HTR-8/SVneo (cell line): Measurements from ENCODE around the gene SSNA1.

ENCODE experiments used
- DNase-seq: peaks from one replicate; pipeline ENCODE4 v3.0.0; 2011; ENCODE audit warnings: low spot score, mixed read lengths; ENCODE audit not compliant: insufficient read length
- FAIRE-seq: peaks from 2 replicates; lab custom pipeline; 2011; peaks lifted over from hg19 to GRCh38; lab: Jason Lieb, UNC

SSNA1 gene

DNA sequence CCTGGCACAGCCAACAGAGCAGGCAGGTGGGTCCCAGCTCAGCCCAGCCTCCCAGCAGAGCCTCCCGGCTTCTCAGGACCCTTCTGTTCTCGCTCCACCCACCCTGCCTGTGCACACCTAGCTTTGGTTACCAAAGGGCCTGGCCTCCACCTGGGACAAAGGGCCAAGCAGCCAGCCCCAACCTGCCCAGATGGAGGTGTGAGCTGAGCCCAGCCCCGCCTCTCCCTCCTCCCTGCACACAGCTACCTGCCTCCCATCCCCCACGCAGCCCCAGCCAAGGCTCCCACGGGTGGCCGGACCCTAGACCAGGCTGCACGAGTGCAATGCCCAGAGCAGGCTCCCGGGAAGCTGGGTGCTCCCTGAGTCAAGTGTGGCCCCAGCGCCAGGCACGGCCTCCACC lies 6.4 kb downstream of the SSNA1 start:
- FAIRE-seq: no peak
- no peak for DNase-seq

DNA sequence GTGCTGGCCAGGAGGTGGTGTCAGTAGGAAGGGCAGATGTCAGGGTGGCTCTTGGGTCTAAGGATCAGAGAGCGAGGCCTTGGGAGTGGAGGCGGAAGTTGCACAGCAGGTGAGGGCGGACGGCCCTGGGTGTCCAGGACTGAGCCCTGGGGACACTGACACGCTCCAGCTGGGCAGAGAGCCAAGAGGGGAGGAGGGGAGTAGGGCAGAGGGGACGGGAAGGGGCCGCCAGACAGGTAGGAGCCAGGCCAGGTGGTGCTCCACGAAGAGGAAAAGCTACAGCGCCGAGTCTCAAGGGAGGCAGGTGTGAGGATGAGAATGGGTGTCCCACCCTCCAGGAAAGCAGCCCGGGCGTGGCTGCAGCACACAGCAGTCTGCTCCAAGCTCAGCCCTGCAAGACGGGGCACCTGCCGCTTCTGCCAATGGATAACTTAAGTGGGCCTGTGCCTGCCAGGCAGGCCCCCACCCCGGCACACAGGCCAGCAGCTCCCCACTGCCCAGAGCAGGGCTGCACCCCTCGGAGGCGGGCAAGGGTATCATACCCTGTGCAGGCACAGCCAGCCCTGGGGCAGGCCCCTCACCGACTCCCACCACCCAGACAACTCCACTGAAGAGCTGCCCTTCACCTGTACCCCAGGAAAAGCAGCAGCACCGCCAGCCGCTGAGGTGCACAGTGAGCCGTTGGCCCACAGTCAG lies 7.2 kb downstream of the SSNA1 start:
- DNase-seq (no peak), FAIRE-seq (no peak)

DNA sequence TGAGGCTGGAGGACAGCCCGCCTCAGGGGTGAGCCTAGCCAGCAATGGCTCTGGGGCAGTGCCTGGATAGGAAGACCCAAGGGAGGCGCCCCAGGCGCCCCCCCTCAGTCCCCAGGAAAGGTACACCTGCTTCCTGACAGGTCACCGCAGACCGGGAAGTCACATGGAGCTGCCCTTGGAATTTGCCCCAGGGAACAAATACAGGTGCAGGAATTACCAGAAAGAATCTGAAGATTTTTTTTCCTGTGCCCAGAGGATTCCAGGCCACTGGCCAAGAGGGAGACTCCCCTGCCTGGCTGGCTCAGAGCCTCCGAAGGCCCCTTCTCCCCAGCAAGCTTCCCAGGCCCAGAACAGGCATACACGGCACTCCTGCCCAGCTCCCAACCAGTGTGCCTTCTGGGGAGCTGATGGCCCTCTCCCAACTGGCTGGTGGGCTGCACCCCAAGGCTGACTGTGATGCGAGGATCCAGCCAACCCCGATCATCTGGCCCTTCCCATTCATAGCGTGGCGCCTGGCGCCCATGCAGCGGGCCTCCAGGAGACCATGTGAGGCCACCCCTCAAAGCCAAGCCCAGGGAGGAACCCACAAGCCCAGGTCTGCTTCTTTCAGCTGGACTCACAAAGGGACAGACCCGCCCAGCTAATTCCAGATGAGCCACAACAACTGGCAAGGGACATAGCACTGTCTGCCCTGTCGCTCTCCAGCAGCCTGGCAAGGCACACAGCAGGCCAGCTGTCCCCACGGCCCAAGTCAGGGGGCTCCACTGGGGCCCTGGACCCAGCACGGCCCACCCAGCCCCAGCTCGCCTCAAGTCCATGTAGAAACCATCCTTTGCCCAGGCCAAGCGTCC lies 9.8 kb downstream of the SSNA1 start:
- DNase-seq (no peak), FAIRE-seq (no peak)

DNA sequence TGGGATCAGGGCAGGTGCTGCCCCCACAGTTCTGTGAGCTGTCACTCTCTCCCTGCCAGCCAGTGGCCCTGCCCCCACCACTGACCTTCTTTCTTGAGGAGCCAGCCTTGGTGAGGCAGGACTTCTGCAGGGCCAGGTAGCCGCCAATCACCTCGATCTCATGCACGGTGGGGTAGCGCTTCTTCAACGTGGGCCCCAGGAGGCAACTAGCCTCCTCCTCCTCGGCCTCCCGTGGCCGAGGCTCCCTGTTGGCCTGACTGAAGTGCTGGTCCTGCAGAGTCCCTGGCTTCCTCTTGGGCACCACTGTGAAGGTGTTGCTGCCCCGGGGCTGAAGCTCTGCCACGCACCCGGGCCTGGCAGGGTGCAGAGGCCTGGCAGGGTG lies 10.4 kb downstream of the SSNA1 start:
- DNase-seq (no peak), FAIRE-seq (no peak)

DNA sequence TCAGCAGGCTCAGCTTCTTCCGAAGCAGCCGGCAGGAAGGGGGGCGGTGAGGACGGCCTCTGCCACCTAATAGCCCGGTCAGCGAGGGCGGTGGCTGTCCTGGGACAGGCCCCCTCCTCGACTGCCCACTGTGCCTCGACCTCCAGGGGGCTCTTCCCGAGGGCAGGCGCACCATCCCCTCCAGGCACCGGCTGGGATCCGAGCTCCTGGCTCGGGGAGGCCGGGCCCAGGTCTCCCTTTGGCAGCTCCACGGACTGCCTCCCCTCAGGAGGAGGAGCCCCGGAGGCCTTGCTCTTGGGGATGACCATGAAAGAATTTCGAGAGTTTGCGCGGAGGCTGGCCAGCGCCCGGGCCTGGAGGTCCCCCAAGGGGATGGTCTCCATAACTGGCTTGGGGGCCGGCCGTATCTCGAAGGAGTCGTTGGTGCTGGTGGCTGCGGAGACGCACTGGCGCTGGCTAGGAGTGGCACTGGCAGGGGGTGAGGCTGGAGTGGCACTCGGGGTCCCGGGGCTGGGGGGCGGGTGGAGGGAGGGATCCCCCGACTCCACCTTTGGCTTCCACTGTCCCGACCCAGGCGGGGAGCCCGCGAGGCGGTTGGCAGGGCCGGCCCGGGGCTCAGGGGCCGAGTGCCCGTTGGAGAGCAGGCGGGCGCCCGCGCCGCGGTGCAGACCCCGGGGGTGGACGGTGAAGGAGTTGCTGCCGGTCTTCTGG lies 11.1 kb downstream of the SSNA1 start:
- DNase-seq (no peak), FAIRE-seq (no peak)

DNA sequence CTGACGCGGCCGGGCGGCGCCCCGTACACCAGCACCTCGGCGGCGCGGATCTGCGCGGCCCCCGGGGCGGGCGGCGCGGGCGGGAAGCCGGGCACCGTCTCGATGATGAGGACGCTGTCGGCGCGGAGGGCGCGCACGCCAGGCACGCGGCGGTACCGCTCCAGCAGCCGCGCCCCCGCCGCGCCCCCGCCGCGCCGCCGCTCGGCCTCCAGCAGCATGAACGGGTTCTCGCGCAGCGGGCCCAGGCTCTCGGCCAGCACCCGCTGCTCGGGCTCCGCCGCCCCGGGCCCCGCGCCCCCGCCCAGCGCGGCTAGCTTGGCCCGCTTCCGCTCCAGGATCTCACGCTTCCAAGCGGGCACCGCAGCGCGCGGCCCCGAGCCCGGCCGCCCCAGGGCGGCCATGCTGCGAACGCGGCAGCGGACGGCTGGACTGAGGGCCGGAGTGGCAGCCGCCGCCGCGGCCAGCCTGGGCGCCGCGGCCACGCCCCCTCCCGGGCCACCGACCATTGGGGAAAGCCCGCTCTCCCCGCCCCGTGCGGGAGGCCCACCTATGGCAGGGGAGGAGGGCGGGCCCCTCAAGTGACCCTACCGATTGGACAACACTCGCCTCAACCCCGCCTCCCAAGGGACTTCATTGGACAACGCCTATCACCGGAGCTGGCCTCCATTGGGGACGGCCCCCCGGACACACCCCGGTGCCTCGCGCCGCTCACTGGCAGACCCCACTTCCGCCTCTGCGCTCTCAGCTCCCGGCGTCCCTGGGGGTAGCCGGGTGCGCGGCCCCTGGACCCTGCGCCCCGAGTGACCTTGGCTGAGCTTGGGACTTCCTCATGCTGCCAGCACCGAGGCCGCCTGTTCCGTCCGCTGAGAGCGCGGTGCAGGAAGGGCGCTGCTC lies 12.1 kb downstream of the SSNA1 start, which contains the start of gene TPRN:
TPRN (minus strand) TSS at position 431 of the 894 bp plus-strand sequence; CDS start at position 401, 30 bp downstream.
- peak; percentile 99 for DNase-seq
- peak; percentile 86 for FAIRE-seq

DNA sequence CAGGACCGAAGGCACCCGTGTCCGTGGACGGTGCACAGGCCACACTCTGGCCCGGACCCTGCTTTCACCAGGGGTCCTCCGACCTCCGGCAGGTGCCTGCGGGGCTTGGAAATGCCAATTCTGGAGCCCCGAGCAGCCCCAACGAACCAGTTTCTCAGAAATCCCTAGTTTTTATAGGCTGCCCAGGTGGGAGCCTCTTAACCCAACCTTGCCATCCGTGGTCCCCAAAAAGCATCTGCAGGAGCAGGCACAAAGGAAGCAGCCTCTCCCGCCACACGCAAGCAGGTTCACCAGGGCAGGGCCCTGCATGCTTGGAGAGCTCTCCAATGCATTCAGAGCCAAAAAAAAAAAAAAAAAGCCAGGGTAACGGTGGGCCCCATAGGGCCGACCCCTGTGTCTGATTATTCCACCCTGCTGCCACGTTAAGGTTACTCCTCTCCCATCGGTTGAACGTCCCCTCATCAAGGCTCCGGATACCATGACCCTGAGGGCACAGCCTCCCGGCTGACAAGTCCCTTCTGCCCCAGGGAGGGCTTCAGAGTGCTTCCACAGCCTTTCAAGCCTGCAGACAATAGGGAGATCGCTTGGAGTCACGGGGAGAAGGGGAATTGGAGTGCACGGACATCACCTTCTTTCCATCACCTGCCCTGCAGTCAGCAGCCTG lies 12.9 kb downstream of the SSNA1 start:
- DNase-seq (no peak), FAIRE-seq (no peak)

DNA sequence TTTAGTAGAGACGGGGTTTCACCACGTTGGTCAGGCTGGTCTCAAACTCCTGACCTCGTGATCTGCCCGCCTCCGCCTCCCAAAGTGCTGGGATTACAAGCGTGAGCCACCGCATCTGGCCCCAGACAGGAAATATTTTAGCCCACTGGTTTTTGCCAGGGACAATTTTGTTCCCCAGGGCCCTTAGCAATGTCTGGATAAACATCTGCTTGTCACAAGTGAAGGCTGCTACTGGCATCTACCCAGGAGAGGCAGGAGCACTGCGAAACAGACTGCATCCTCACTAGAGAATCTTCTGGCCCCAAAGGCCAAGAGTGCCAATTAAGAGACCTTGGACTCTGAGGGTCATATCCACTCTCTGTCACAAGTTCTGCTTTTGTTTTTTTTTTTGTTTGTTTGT lies 14.5 kb downstream of the SSNA1 start:
- FAIRE-seq: no peak
- no peak for DNase-seq

DNA sequence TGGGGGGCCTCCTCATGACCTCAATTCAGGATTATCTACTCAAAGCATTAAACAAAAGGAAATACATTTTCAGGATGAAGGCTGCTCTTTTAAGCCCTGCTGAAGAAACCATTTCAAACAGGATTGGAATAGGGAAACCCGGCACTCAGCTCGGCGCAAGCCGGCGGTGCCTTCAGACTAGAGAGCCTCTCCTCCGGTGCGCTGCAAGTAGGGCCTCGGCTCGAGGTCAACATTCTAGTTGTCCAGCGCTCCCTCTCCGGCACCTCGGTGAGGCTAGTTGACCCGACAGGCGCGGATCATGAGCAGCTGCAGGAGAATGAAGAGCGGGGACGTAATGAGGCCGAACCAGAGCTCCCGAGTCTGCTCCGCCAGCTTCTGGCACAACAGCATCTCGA lies 16.3 kb downstream of the SSNA1 start:
- FAIRE-seq (no peak), DNase-seq (no peak)

DNA sequence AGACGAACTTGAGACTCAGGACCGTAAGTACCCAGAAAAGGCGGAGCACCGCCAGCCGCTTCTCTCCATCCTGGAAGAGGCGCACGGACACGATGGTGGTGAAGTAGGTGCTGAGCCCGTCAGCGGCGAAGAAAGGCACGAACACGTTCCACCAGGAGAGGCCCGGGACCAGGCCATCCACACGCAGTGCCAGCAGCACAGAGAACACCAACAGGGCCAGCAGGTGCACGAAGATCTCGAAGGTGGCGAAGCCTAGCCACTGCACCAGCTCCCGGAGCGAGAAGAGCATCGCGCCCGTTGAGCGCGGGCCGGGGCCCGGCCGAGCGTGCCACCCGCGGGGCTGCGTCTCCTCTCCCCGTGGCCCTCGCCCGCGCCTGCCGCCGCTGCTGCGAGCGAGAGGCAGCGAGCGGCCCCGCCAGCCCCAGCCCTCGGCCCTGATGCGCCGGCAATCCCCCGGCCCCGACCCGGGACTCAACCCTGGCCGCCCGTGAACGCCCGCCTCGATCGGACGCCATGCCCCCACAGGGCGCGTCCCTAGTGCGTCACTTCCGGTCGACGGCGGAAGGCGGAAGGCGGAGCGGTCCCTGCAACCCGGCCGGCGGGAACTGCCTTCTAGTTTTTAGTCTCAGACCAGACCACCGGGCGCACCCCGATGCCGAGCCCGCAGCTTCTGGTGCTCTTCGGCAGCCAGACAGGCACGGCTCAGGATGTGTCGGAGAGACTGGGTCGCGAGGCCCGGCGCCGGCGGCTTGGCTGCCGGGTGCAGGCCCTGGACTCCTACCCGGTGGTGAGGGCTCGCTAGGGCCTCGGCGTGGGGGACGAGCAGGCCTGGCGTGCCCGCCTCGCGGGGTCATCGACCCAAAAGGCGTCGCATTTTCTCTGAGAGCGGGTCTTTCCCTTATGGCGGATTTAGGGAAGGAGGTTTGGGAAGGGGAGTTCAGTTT lies 16.9 kb downstream of the SSNA1 start, which contains the start of the genes NDOR1 and TMEM203:
NDOR1 (plus strand) TSS at position 575 of the 944 bp plus-strand sequence; CDS start at position 653, 78 bp downstream.
TMEM203 (minus strand) TSS at position 523 of the 944 bp plus-strand sequence; CDS start at position 289, 234 bp downstream.
- FAIRE-seq (peak; percentile 48), DNase-seq (peak; percentile 85)

DNA sequence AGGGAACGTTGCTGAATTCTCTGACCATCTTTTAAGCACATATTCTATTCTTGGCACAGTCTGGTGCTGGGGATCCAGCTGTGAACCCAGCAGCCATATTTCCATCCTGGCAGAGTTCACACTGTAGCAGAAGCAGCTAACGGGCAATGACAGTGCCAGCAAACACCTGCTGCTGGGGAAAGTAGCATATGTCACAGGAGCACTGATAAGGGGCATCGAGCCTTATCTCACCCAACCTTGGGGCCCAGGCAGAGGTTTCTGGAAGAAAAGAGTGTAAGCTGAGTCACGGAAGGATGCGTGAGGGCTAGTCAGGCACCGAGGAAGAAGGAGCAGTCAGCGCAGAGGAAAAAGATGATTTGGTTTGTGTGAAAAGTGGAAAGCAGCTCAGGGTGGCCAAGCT lies 18.1 kb downstream of the SSNA1 start:
- DNase-seq (no peak), FAIRE-seq (no peak)

DNA sequence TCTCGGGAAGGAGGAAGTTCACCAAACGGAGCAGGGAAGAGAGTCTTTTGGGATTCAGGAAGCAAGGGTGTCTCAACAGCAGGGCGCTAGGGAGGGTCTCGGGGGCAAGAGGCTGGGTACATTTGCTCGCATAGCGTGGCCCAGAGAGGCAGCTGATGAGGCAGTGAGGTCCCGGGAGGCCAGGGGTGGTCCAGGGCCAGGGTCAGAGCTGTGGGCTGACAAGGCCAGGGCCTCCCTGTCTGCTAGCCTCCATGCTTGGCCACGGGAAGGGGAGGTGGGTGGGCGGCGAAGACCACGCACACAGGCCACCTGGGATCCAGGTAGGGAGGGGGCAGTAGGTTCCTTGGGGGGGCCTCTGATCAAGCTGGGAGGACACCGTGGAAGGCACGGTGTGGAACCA lies 23.1 kb downstream of the SSNA1 start:
- FAIRE-seq (no peak), DNase-seq (no peak)

DNA sequence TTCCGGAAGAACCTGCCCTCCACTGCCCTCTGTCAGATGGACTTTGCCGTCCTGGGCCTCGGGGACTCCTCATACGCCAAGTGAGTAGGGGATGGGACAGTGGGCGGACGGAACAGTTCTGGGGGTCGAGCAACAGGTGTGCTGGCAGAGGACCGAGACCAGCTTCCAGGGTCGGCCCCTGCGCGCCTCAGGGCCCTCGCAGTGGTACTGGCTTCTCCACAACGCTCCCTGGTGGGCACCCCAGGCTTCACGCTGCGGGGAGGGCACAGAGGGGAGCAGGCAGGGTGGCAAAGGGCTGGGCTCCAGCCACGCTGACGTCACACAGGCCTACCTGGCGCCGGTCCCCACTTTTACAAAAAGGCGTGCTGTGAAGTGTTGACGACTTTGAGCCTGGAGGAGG lies 24.0 kb downstream of the SSNA1 start:
- FAIRE-seq (no peak), DNase-seq (no peak)

DNA sequence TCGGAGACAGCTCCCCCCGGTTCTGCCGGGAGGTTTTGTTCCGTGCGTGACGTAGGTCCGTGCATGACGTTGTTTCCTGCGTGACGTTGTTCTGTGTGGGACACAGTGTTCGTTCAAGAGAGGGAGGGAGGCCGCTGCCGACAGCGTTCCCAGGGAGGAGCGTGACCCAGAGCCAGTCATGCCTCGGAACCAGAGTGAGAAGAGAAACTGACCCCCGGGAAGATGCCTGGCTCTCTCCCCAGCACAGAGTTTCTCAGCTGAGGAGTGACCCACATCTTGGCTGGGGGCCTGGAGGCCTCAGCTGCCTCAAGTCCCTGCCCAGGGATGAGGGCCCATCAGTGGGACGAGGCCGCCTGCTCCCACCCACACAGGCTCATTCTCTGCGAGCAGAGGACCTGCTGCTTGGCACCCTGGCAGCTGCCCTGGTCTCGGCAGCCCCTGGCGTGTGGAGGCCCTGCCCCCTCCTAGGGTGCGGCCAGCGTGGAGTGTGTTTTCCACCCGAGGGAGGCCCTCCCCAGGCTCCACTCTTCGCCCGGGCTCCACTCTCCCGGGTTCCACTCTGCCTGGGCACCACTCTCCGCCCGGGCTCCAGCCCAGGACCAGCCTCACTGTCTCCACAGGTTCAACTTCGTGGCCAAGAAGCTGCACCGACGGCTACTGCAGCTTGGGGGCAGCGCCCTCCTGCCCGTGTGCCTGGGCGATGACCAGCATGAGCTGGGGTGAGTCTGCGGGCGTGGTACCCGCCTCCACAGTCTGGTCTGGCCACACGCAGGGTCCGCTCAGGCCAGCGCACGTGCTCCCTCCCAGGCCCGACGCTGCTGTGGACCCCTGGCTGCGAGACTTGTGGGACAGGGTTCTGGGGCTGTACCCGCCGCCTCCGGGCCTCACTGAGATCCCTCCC lies 24.9 kb downstream of the SSNA1 start:
- FAIRE-seq (no peak), DNase-seq (no peak)

DNA sequence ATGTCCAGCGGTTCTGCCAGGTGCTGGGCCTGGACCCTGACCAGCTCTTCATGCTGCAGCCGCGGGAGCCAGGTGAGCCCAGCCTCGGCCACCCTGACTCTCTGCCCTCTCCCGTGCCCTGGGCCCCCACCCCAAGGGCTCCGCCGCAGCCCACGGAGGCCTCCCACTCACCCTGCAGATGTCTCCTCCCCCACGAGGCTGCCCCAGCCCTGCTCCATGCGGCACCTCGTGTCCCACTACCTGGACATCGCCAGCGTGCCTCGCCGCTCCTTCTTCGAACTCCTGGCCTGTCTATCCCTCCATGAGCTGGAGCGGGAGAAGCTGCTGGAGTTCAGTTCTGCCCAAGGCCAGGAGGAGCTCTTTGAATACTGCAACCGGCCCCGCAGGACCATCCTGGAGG lies 26.1 kb downstream of the SSNA1 start:
- DNase-seq (no peak), FAIRE-seq (no peak)

DNA sequence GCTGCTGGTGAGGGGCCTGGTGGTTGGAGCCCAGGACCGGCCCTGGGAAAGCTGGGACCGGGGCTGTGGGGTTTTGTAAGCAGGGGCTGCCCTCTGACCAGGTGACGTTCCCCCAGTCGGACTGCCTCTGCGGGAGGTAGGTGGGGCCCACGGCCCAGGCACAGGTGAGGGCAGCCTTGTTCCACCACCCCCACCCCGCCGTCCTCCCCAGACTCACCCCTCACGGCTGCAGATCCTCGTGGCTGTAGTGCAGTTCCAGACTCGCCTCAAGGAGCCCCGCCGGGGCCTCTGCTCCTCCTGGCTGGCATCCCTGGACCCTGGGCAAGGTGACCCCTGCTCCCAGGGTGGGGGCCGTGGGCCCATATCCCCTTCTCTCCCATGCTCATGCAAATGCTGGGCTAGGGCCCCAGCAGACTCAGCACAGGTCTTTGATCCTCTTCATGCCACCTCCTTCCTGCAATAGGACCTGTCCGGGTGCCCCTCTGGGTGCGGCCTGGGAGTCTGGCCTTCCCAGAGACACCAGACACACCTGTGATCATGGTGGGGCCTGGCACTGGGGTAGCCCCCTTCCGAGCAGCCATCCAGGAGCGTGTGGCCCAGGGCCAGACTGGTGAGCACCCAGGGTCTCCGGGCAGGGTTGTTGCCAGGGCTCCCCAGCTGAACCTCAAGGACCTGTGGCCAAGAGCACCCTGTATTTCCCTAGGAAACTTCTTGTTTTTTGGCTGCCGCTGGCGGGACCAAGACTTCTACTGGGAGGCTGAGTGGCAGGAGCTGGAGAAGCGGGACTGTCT lies 26.9 kb downstream of the SSNA1 start:
- DNase-seq: no peak
- no peak for FAIRE-seq
